Thyroid gland (tissue), 4 donors: ENCODE measurements around the gene SVBP. TPM values are rescaled to one million over a fixed set of nuclear protein-coding genes. Genes with fewer than 3 reads are reported as not detected.

ENCODE experiments used
- DNase-seq, 2 donors: peaks; one replicate each; pipeline ENCODE4 v3.0.0-alpha.2; 2019
- H3K27ac ChIP-seq, 3 donors: fragments of 200-600 bp; sonication (generic); 1 replicate in 2 of 3; 2 replicates in 1 of 3; pipeline ENCODE4 v1.5.1; 2016 to 2019; ENCODE audit warnings: mild to moderate bottlenecking in 1 of 3, moderate library complexity in 1 of 3
- H3K27me3 ChIP-seq: fragments of 200-600 bp; sonication (generic); one replicate; pipeline ENCODE4 v1.5.1; 2019
- H3K36me3 ChIP-seq, 2 donors: fragments of 200-600 bp; sonication (generic); one replicate each; pipeline ENCODE4 v1.5.1; 2016 to 2019
- H3K4me1 ChIP-seq, 2 donors: fragments of 200-600 bp; sonication (generic); one replicate each; pipeline ENCODE4 v1.5.1; 2017 to 2019
- H3K4me3 ChIP-seq, 3 donors: fragments of 200-600 bp; sonication (generic); replicated peaks in 1 of 3; 1 replicate in 2 of 3; 2 replicates in 1 of 3; pipeline ENCODE4 v1.5.1; 2016; ENCODE audit warnings: mild to moderate bottlenecking in 1 of 3
- H3K9me3 ChIP-seq: fragments of 200-600 bp; sonication (generic); one replicate; pipeline ENCODE4 v1.5.1; 2017
- POLR2A ChIP-seq, 2 donors: fragments of 450-650 bp; IDR thresholded peaks; one replicate each; pipeline ENCODE4 v1.6.1; 2017; ENCODE audit warnings: antibody characterized with exemption in 2 of 2, mild to moderate bottlenecking in 2 of 2, moderate library complexity in 1 of 2
- WGBS, 2 donors: methylation state at CpG; one replicate each; pipeline ENCODE4 v1.1.5; 2017; 5-methylcytosine and 5-hydroxymethylcytosine counted together
- intact Hi-C: fragments of 100-400 bp; cut with DNase I; formaldehyde crosslinking; loops from one replicate; pipeline ENCODE4 v1.15.1; 2023
- total RNA-seq, 4 donors: library from RNA; depleted of rRNA; stranded (reverse); fragments of >200 nt; gene quantifications; one replicate each; pipeline ENCODE4 v1.2.3, GENCODE V29; 2016
- TF ChIP-seq, protein P1 (sequence below), 6 experiments: fragments of 200-600 bp in 3 of 6; fragments of 450-650 bp in 3 of 6; sonication (generic) in 3 of 6; IDR thresholded peaks; one replicate each; pipeline ENCODE4 v1.5.1; 2016 to 2019; ENCODE audit warnings: antibody characterized with exemption in 6 of 6, mild to moderate bottlenecking in 2 of 6, inconsistent platforms in 1 of 6, moderate library complexity in 1 of 6

The SVBP gene
- total RNA-seq, 4 donors from 2014 or later = 20.4 to 29.0 (median 21.6) TPM

DNA sequence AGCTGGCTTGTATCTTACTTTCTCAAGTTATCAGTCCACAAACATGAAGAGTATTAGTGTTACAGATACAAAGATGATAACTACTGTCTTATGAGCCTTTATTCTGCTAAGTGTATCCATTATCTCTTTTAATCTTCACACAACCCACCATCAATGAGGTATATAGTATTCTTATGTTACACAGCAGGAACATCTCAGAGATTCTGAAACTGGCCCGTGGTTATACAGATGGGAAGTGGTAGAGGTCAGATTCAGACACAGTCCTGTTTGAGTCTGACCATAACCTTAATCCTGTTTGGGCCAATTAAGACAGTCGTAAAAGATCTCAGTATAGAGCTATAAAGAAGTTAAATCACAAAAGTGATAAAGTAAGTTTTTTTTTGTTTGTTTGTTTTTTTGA is 37.5 kb downstream of the SVBP start:
- Histone ChIP-seq H3K27me3 (no peaks in the 10 kb centered on the region), H3K36me3 (peaks cover 12 to 31% of the 10 kb centered on the region in 2 donors), H3K4me3 (no peak overlapping the region), H3K4me1 (peaks cover under 1 to 2% of the 10 kb centered on the region in 2 donors), H3K27ac (no peak overlapping the region), H3K9me3 (no peaks in the 10 kb centered on the region)
- intact Hi-C loops = no loop called here
- TF ChIP-seq, protein P1, sequence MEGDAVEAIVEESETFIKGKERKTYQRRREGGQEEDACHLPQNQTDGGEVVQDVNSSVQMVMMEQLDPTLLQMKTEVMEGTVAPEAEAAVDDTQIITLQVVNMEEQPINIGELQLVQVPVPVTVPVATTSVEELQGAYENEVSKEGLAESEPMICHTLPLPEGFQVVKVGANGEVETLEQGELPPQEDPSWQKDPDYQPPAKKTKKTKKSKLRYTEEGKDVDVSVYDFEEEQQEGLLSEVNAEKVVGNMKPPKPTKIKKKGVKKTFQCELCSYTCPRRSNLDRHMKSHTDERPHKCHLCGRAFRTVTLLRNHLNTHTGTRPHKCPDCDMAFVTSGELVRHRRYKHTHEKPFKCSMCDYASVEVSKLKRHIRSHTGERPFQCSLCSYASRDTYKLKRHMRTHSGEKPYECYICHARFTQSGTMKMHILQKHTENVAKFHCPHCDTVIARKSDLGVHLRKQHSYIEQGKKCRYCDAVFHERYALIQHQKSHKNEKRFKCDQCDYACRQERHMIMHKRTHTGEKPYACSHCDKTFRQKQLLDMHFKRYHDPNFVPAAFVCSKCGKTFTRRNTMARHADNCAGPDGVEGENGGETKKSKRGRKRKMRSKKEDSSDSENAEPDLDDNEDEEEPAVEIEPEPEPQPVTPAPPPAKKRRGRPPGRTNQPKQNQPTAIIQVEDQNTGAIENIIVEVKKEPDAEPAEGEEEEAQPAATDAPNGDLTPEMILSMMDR (IDR thresholded peaks at IDR 0.05) = no peak
- no peak for TF ChIP-seq POLR2A (IDR thresholded peaks at IDR 0.05)
- DNase-seq = no peak
- 89 to 91% methylated on average over 2 of the region's 2 CpGs for WGBS, 2 donors

DNA sequence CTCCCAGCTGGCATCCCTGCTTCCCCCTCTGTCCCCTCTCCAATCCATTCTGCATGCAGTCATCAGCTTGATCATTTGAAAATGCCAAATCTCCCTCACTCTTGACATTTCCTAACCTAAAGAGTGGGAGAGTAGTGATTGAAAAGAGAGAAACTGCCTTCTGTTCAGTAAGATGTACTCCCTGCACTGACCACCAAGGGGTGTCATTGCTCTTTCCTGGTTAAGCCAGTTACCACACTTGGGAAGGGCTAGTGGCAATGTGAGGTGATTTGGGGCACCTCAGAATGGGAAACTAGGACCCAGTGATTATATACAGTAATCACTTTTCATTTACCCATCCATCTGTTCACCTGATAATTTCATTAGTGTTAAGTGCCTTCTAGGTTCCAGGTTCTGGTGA is 39.3 kb downstream of the SVBP start:
- H3K36me3 ChIP-seq = peaks cover 12 to 35% of the 10 kb centered on the region in 2 donors
- no peak overlapping the region for H3K4me3 ChIP-seq
- DNase-seq = peak in 1 of 2 donors; percentile 17
- H3K4me1 ChIP-seq = no peaks in the 10 kb centered on the region
- H3K27ac ChIP-seq = no peak overlapping the region
- H3K9me3 ChIP-seq = no peaks in the 10 kb centered on the region
- H3K27me3 ChIP-seq = no peaks in the 10 kb centered on the region
- TF ChIP-seq POLR2A (IDR thresholded peaks at IDR 0.05) = no peak
- TF ChIP-seq, protein P1 (IDR thresholded peaks at IDR 0.05) = peak in 5 of 6 experiments; percentile 17 to 44 (median 39)
- intact Hi-C loops = no loop called here

DNA sequence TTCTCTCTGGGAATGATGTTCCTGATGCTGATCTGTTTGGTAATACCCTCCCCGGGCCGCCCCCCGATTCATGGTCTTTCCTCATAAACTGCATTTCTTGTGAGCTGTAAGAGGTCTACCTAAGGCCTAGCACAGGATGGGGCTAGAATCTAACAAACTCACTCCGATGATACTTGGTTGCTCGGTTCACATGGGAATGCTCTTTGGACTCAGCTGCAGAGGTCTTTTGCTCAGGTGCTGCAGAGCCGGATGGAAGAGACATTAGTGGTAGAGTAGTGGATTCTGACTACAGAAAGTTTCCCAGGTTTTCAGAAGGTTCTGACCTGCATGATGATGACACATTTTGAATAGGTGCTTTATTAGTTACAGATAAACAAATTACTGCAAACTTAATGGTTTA is 40.7 kb downstream of the SVBP start:
- Histone ChIP-seq H3K27me3 (no peaks in the 10 kb centered on the region), H3K27ac (no peak overlapping the region), H3K36me3 (peaks cover 12 to 35% of the 10 kb centered on the region in 2 donors), H3K4me3 (no peak overlapping the region), H3K9me3 (no peaks in the 10 kb centered on the region), H3K4me1 (no peaks in the 10 kb centered on the region)
- no peak for DNase-seq
- intact Hi-C loops = no loop called here
- WGBS, 2 donors = 99 to 100% methylated on average over 6 of the region's 6 CpGs
- no peak for TF ChIP-seq POLR2A (IDR thresholded peaks at IDR 0.05)
- TF ChIP-seq, protein P1 (IDR thresholded peaks at IDR 0.05) = no peak

DNA sequence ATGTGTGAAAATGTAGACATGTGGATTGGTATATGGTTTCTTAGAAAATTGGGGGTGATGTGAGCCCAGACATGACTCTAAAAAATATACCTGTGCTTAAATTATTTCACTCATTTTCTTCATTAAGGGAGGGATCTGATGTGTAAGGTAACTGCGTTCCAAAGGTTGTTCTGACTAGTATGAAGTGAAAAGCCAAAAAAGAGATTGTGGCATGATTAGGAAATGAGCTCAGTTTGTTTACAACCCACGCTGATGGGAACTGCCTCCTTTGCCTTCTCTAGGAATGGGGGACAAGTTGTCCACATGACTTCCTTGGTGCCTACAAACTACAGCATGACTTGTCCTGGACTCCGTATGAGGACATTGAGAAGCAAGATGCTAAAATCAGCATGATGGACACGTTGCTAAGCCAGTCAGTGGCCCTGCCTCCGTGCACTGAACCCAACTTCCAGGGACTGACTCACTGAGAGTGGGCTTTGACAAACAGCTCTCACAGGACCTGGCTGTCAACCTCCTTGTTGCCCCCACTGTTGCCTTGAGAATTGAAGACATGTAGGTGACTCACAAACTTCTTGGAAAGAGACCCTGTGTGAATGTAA is 42.2 kb downstream of the SVBP start:
- H3K27ac ChIP-seq = no peak overlapping the region
- H3K36me3 ChIP-seq = peaks cover 12 to 30% of the 10 kb centered on the region in 2 donors
- TF ChIP-seq POLR2A (IDR thresholded peaks at IDR 0.05) = no peak
- TF ChIP-seq, protein P1 (IDR thresholded peaks at IDR 0.05) = no peak
- H3K4me3 ChIP-seq = no peak overlapping the region
- H3K4me1 ChIP-seq = no peaks in the 10 kb centered on the region
- DNase-seq = no peak
- no peaks in the 10 kb centered on the region for H3K27me3 ChIP-seq
- WGBS, 2 donors = 83 to 89% methylated on average over 2 to 5 of the region's 5 CpGs
- no peaks in the 10 kb centered on the region for H3K9me3 ChIP-seq
- intact Hi-C loops = no loop called here

DNA sequence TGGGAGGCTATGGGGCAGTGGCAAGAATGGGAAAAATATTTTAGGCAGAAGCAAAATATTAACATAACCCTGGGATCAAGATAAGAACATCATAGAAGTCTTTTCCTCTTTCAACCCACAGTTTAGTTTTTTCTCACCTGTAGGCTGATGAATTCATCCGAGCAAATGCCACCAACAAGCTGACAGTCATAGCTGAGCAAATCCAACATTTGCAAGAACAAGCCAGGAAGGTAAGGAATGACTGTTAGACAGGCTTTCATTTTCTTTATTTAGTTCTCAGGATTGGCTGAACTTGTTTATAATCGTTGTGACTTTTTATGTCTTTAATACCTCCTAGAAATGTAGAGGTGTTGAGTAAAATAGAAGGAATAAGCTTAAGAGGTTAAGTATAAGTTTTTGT is 43.8 kb downstream of the SVBP start:
- Histone ChIP-seq H3K27me3 (no peaks in the 10 kb centered on the region), H3K9me3 (no peaks in the 10 kb centered on the region), H3K27ac (no peak overlapping the region), H3K36me3 (peaks cover 12 to 30% of the 10 kb centered on the region in 2 donors), H3K4me3 (no peak overlapping the region), H3K4me1 (peaks cover 0 to 5% of the 10 kb centered on the region in 2 donors)
- TF ChIP-seq POLR2A (IDR thresholded peaks at IDR 0.05) = no peak
- TF ChIP-seq, protein P1 (IDR thresholded peaks at IDR 0.05) = no peak
- WGBS, 2 donors = 48 to 98% methylated on average over 2 of the region's 2 CpGs
- DNase-seq = no peak
- intact Hi-C loops = no loop called here
